GM19395 (cell line): ENCODE data around the gene RNF223.
"Not testable (repeated sequence)": the region's sequence is repeated elsewhere in the genome, so short reads cannot be mapped to it uniquely, and the experiment has no call there.

Experiments used
- ATAC-seq: cut with Tn5 transposase; IDR thresholded peaks from one replicate; pipeline ENCODE4 v1.9.1; 2021; ENCODE audit warnings: mild to moderate bottlenecking, moderate library complexity; ENCODE audit not compliant: unreplicated experiment

RNF223 gene

GRCh38 chr1:1031659-1032235 is 42.4 kb downstream of the RNF223 start:
- ATAC-seq: no peak

GRCh38 chr1:1030867-1031658 is 43.0 kb downstream of the RNF223 start:
- ATAC-seq: not testable (repeated sequence)

GRCh38 chr1:1027791-1028190 is 46.3 kb downstream of the RNF223 start:
- ATAC-seq: no peak

- ATAC-seq: no peak
These were observed 47.3 kb downstream of the RNF223 start for GRCh38 chr1:1026599-1027413.

DNA sequence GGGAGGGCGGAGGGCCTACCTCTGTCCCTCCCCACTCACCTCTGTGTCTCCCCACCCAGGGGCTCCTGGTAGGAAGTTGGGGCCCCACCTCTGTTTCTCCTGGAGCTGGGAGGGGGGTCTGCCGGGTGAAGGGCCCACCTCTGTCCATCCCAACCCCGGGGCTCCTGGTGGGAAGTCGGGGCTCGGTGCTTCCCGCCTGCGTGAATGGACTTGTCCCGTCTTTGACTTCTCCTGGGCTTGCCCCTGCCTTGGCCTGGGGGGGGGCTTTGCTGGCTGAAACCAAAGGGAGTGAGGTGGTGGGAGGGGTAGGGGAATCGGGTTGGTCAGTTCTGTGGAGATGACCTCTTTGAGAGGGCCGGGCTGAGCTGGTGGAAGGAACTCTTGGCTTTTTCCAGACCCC is 48.4 kb downstream of the RNF223 start:
- ATAC-seq: no peak

DNA sequence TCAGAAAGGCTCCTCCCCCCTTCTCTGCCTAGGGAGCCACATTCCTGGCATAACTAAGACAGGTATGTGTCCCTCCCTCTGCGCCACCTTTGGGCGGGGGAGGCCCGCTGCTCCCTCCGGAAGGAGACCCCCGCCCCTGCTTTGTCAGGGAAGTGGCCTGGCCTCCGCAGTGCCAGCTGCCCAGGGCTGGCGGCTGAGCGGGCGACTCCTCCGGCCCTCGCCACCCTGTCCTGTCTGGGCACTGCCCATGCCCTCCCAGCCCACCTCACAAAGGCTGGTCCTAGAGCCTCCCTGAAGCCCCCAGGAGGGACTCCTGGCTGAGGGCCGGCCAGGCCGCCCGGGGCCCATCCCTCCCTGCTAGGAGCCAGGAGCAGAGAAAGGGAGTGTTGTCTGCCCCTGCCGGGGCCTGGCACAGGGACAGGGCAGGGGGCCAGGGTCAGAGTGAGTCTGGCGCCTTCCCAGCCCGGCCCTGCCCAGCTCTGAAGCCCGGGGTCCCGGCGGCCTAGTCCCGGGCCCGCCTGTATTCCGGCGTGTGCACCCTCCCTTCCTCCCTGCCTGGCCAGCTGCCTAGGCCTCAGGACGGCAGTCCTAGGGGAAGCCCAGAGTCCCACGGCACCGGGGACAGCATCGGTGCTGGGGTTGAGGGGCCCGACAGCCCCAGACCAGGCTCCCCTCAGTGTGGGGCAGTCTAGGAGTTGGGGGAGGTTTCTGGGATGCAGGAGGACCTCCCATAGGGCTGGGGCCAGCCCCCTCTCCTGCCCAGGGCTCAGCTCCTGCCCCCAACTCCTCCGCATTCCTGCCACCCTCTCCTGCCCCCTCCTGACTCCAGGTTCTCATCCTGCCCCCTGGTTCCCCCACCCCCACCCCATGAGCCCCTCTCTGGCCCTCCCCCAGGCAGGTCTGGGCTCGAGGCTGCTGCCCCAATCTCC is 49.1 kb downstream of the RNF223 start:
- ATAC-seq: no peak

GRCh38 chr1:1024149-1024770 is 49.8 kb downstream of the RNF223 start:
- ATAC-seq: no peak

DNA sequence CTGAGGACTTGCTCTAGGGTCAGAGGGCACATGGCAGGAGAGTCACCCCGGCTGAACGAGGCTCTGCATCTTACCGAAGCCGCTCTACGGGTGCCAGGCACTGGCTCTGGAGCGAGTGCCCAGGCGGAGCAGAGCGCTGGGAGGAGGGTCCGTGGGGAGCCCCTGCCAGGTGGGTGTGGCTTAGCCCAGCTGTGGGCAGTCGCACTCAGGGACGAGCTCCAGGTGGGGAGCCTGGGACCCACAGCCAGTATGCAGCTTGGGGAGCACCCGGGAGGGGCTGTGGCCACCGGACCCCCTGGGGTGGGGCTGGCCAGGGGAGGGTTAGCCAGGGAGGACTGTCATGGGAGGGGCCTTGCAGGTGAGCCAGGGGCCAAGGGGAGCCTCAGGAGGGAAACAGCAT is 50.4 kb downstream of the RNF223 start:
- no peak for ATAC-seq

DNA sequence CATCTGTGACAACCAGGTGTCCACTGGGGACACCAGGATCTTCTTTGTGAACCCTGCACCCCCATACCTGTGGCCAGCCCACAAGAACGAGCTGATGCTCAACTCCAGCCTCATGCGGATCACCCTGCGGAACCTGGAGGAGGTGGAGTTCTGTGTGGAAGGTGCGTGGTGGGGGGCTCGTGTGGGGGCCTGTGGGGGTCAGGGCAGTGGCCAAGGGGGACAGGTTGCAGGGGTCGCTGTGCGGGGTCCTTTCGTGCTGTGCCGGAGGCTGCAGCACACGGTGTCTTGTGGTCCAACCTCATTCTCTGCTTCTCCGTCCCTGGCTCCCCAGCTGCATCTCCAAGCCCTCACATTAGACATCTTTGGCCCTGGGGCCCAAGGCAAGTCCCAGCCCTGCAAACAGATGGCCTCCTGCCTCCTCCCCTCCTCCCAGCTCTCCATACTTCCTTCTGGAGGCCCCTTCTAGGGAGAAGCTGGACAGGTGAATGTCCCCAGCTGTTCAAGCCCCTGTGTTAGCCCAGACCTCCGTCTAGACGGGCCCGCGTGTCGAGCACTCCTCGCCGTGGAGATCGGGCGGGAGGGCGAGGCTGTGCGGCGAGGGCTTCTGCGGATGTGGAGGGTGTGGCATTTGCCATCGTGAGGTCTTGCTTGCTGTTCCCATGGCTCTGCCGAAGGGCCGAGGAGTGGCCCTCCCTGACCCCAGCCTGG is 51.6 kb downstream of the RNF223 start:
- ATAC-seq: no peak

- ATAC-seq: no peak
These were observed 52.2 kb downstream of the RNF223 start for GRCh38 chr1:1021920-1022259.

GRCh38 chr1:1021010-1021919 is 52.8 kb downstream of the RNF223 start:
- ATAC-seq: no peak
